HG02938 (cell line): ENCODE measurements around the gene CCDC188.

Experiments used
- ATAC-seq: cut with Tn5 transposase; IDR thresholded peaks from one replicate; pipeline ENCODE4 v1.9.1; 2021; ENCODE audit warnings: mild to moderate bottlenecking, moderate library complexity; ENCODE audit not compliant: unreplicated experiment

CCDC188 gene

GRCh38 chr22:20185750-20186149 is 34.9 kb upstream of the CCDC188 start:
- ATAC-seq: no peak

GRCh38 chr22:20184501-20185165 is 33.8 kb upstream of the CCDC188 start:
- ATAC-seq: no peak

GRCh38 chr22:20183823-20184222 is 33.0 kb upstream of the CCDC188 start:
- ATAC-seq: no peak

- no peak for ATAC-seq
Measured at GRCh38 chr22:20183101-20183500, 32.2 kb upstream of the CCDC188 start.

- ATAC-seq: no peak
Measured at GRCh38 chr22:20182365-20182764, 31.5 kb upstream of the CCDC188 start.

- no peak for ATAC-seq
Measured at GRCh38 chr22:20181884-20182236, 31.0 kb upstream of the CCDC188 start.

- no peak for ATAC-seq
Measured at GRCh38 chr22:20181194-20181883, 30.5 kb upstream of the CCDC188 start.

GRCh38 chr22:20180640-20181039 is 29.8 kb upstream of the CCDC188 start:
- ATAC-seq: no peak

- ATAC-seq: no peak
Measured at GRCh38 chr22:20180245-20180630, 29.4 kb upstream of the CCDC188 start.

- ATAC-seq: no peak
Measured at GRCh38 chr22:20179455-20180244, 28.8 kb upstream of the CCDC188 start.

GRCh38 chr22:20178915-20179227 is 28.0 kb upstream of the CCDC188 start:
- ATAC-seq: no peak

GRCh38 chr22:20178075-20178914 is 27.4 kb upstream of the CCDC188 start:
- no peak for ATAC-seq

GRCh38 chr22:20177217-20177911 is 26.5 kb upstream of the CCDC188 start:
- no peak for ATAC-seq

GRCh38 chr22:20176421-20177085 is 25.7 kb upstream of the CCDC188 start:
- no peak for ATAC-seq

GRCh38 chr22:20175597-20175900 is 24.7 kb upstream of the CCDC188 start:
- ATAC-seq: no peak

- ATAC-seq: no peak
Measured at GRCh38 chr22:20174785-20175596, 24.1 kb upstream of the CCDC188 start.

- ATAC-seq: no peak
Measured at GRCh38 chr22:20173772-20174171, 22.9 kb upstream of the CCDC188 start.

- ATAC-seq: no peak
Measured at GRCh38 chr22:20173246-20173645, 22.4 kb upstream of the CCDC188 start.

GRCh38 chr22:20172141-20172613 is 21.3 kb upstream of the CCDC188 start:
- ATAC-seq: no peak
